GM23338 (cell line): Measurements from ENCODE around the gene CIART. TPM values are rescaled to one million over a fixed set of nuclear protein-coding genes. Genes with fewer than 3 reads are reported as not detected.

Experiments used
- ATAC-seq: fragments of 200-7000 bp; cut with Tn5 transposase; 3 replicates; pipeline ENCODE4 v1.9.1; 2020
- DNase-seq: peaks from one replicate; pipeline ENCODE4 v3.0.0-alpha.2; 2015; ENCODE audit warnings: low spot score
- H2AFZ ChIP-seq: fragments of 200-600 bp; sonication (generic); 2 replicates; pipeline ENCODE4 v1.8.0; 2016; ENCODE audit warnings: antibody characterized with exemption, mild to moderate bottlenecking, moderate library complexity
- H3F3A ChIP-seq: fragments of 200-600 bp; sonication (generic); replicated peaks from 2 replicates; pipeline ENCODE4 v1.8.0; 2017; ENCODE audit warnings: antibody characterized with exemption, mixed run types, low read depth
- H3K27ac ChIP-seq: fragments of 200-600 bp; sonication (generic); 2 replicates; pipeline ENCODE4 v1.6.1; 2016; ENCODE audit warnings: low read depth
- H3K27me3 ChIP-seq: fragments of 200-600 bp; sonication (generic); 2 replicates; pipeline ENCODE4 v1.8.0; 2016; ENCODE audit warnings: mild to moderate bottlenecking, mixed run types, moderate library complexity; ENCODE audit not compliant: insufficient read depth
- H3K36me3 ChIP-seq: fragments of 200-600 bp; sonication (generic); 2 replicates; pipeline ENCODE4 v1.8.0; 2016; ENCODE audit warnings: mild to moderate bottlenecking; ENCODE audit not compliant: insufficient read depth
- H3K4me1 ChIP-seq: fragments of 200-600 bp; sonication (generic); 2 replicates; pipeline ENCODE4 v1.8.0; 2016; ENCODE audit warnings: mild to moderate bottlenecking, moderate library complexity; ENCODE audit not compliant: insufficient read depth
- H3K4me2 ChIP-seq: fragments of 200-600 bp; sonication (generic); 2 replicates; pipeline ENCODE4 v1.7.1; 2017; ENCODE audit warnings: mixed run types
- H3K4me3 ChIP-seq: fragments of 200-600 bp; sonication (generic); 2 replicates; pipeline ENCODE4 v1.6.1; 2016; ENCODE audit warnings: mixed run types
- H3K79me2 ChIP-seq: fragments of 200-600 bp; sonication (generic); replicated peaks from 2 replicates; pipeline ENCODE4 v1.8.0; 2017; ENCODE audit warnings: mild to moderate bottlenecking; ENCODE audit not compliant: insufficient read depth
- H3K9me2 ChIP-seq: fragments of 200-600 bp; sonication (generic); 2 replicates; pipeline ENCODE4 v1.8.0; 2017; ENCODE audit not compliant: insufficient read depth
- H4K20me1 ChIP-seq: fragments of 200-600 bp; sonication (generic); replicated peaks from 2 replicates; pipeline ENCODE4 v1.8.0; 2017; ENCODE audit warnings: mild to moderate bottlenecking; ENCODE audit not compliant: insufficient read depth
- H3K27ac Mint-ChIP-seq: 2 replicates; pipeline ENCODE4 v1.8.0; 2020; ENCODE audit warnings: inconsistent platforms, mild to moderate bottlenecking, moderate library complexity, mixed read lengths
- H3K27me3 Mint-ChIP-seq: 3 replicates; pipeline ENCODE4 v1.8.0; 2022; ENCODE audit warnings: low read depth, mild to moderate bottlenecking, moderate library complexity, mixed read lengths, inconsistent platforms; ENCODE audit not compliant: insufficient read depth, poor library complexity
- H3K36me3 Mint-ChIP-seq: 3 replicates; pipeline ENCODE4 v1.8.0; 2021; ENCODE audit warnings: low read depth, mild to moderate bottlenecking, inconsistent platforms, moderate library complexity, mixed read lengths
- H3K4me1 Mint-ChIP-seq: 3 replicates; pipeline ENCODE4 v1.8.0; 2020; ENCODE audit warnings: mild to moderate bottlenecking, inconsistent platforms, mixed read lengths
- H3K4me3 Mint-ChIP-seq: 3 replicates; pipeline ENCODE4 v1.8.0; 2021; ENCODE audit warnings: moderate library complexity, mild to moderate bottlenecking, inconsistent platforms, mixed read lengths
- H3K9me3 Mint-ChIP-seq: 3 replicates; pipeline ENCODE4 v1.8.0; 2020; ENCODE audit warnings: moderate library complexity, mild to moderate bottlenecking, inconsistent platforms, mixed read lengths
- ETS1 ChIP-seq: IDR thresholded peaks from 2 replicates; pipeline ENCODE4 v1.6.1; 2016; ENCODE audit warnings: antibody characterized with exemption
- EZH2 ChIP-seq: fragments of 200-600 bp; sonication (generic); IDR thresholded peaks from one replicate; pipeline ENCODE4 v1.8.0; 2017; ENCODE audit warnings: antibody characterized with exemption, mild to moderate bottlenecking, low read depth; ENCODE audit not compliant: unreplicated experiment
- EZH2phosphoT487 ChIP-seq: fragments of 200-600 bp; sonication (generic); IDR thresholded peaks from one replicate; pipeline ENCODE4 v1.8.1; 2018; ENCODE audit warnings: antibody characterized with exemption; ENCODE audit not compliant: unreplicated experiment
- NANOG ChIP-seq: IDR thresholded peaks from 2 replicates; pipeline ENCODE4 v1.6.1; 2016; ENCODE audit warnings: antibody characterized with exemption, borderline replicate concordance
- REST ChIP-seq: IDR thresholded peaks from one replicate; pipeline ENCODE4 v1.6.1; 2018; ENCODE audit warnings: antibody characterized with exemption; ENCODE audit not compliant: unreplicated experiment
- STAT1 ChIP-seq: IDR thresholded peaks from one replicate; pipeline ENCODE4 v1.6.1; 2016; ENCODE audit warnings: antibody characterized with exemption; ENCODE audit not compliant: unreplicated experiment
- polyA plus RNA-seq: library from polyadenylated mRNA; unstranded; fragments of >200 nt; fragmentation: Nextera tagmentation; extraction: Ambion mirVana; gene quantifications from 2 replicates; pipeline ENCODE4 v1.2.1, GENCODE V29; 2016
- total RNA-seq: library from RNA; depleted of rRNA; stranded (reverse); fragments of >200 nt; shearing (Covaris generic); gene quantifications from 2 replicates; pipeline ENCODE4 v1.2.3, GENCODE V29; 2014

The CIART gene
- total and polyA plus RNA-seq, 2 experiments from 2014 or later, result 9.3 to 16.4 TPM

- H3K4me3 Mint-ChIP-seq, result peak overlapping the region; percentile 99
- no peak overlapping the region for H2AFZ ChIP-seq
Observed at GRCh38 chr1:150269451-150269850, 12.9 kb upstream of the CIART start.

More at GRCh38 chr1:150269451-150269850, 12.9 kb upstream of the CIART start:
- DNase-seq (no peak), ATAC-seq (no peak)
- Histone ChIP-seq H3K36me3 (peaks cover 12% of the 10 kb centered on the region; the same call in 1 of the 2 replicates), H4K20me1 (no peaks in the 10 kb centered on the region), H3K27ac (peak overlapping the region; percentile 90), H3K9me2 (no peaks in the 10 kb centered on the region), H3F3A (peaks cover 17% of the 10 kb centered on the region; the same call in 1 of the 2 replicates), H3K27me3 (no peaks in the 10 kb centered on the region), H3K4me3 (peak overlapping the region; percentile 87), H3K79me2 (peaks cover 18% of the 10 kb centered on the region), H3K4me2 (peak overlapping the region; percentile 63), H3K4me1 (peaks cover 31% of the 10 kb centered on the region)
- Mint-ChIP-seq H3K9me3 (no peaks in the 10 kb centered on the region; the same call in 1 of the 3 replicates), H3K27me3 (peaks cover 35% of the 10 kb centered on the region), H3K36me3 (peaks cover 40% of the 10 kb centered on the region), H3K4me1 (peaks cover 42% of the 10 kb centered on the region), H3K27ac (peak overlapping the region; percentile 98)
- TF ChIP-seq EZH2phosphoT487 (no peak), STAT1 (no peak), ETS1 (no peak), NANOG (no peak), REST (no peak), EZH2 (no peak)
